Stimulated activated CD4-positive, alpha-beta T cell treated with anti-CD3 and anti-CD28 coated beads, TNF-alpha, amount 100 ng/mL, for 48 hours (primary cell): ENCODE measurements around the gene KMT2E.
"Not testable (repeated sequence)": the region's sequence is repeated elsewhere in the genome, so short reads cannot be mapped to it uniquely, and the experiment has no call there.

Experiments
- DNase-seq, 3 donors: peaks; one replicate each; pipeline ENCODE4 v3.0.0-alpha.2; 2020; ENCODE audit warnings: low read depth in 3 of 3

KMT2E gene

GRCh38 chr7:105026750-105027149 is 12.7 kb downstream of the KMT2E start:
- DNase-seq = no peak

DNA sequence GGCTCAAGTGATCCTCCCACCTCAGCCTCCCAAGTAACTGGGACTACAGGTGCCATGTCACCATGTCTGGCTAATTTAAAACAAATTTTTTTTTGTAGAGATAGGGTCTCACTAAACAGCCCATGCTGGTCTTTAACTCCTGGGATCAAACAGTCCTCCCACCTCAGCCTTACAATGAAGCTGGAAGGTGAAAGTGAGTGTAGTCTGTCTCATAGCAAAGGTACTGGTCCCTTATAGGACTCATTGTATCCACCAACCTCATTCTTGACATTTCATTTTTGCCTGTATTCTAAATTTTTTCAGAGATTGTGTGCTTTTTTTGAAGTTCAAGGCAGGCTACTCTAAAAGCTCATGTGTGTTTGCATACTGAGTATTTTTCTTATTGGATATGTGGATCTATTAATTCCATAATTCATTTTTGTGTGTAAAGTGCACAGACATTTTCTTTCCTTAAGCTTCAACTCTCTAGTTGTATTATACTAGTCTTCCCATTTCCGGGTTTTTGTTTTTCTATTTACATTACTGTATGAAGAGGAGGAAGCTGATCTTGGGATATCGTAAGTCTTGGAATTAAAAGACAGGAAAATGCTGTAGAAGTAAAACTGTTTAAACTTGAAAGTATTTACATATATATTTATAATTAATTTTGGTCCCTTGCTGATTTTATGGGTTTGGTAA is 13.3 kb downstream of the KMT2E start:
- no peak for DNase-seq

- DNase-seq = no peak
These were observed 14.0 kb downstream of the KMT2E start for GRCh38 chr7:105028004-105028403.

DNA sequence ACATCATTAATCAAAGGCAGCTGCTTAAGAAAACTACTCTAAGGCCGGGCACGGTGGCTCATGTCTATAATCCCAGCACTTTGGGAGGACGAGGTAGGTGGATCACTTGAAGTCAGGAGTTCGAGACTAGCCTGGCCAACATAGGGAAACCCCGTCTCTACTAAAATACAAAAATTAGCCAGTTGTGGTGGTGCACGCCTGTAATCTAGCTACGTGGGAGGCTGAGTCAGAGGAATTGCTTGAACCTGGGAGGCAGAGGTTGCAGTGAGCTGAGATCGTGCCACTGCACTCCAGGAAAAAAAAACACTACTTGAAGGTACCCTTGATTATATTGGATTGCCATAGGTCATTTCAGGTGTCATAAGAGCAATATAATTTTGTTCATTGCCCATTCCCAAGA is 14.9 kb downstream of the KMT2E start:
- DNase-seq = not testable (repeated sequence)

- no peak for DNase-seq
These were observed 16.4 kb downstream of the KMT2E start for GRCh38 chr7:105030447-105030846.

GRCh38 chr7:105032553-105033214 is 18.7 kb downstream of the KMT2E start:
- no peak for DNase-seq

DNA sequence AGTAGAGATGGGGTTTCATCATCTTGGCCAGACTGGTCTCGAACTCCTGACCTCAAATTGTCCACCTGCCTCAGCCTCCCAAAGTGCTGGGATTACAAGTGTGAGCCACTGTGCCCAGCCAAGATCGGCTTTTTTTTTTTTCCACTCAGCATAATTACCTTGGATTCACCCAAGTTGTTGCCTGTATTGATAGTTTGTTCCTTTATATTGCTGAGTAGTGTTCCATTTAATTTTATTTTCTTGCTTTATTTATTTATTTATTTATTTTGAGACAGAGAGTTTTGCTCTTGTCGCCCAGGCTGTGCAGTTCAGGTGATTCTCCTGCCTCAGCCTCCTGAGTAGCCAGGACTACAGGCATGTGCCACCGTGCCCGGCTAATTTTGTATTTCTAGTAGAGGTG is 21.3 kb downstream of the KMT2E start:
- DNase-seq = no peak

DNA sequence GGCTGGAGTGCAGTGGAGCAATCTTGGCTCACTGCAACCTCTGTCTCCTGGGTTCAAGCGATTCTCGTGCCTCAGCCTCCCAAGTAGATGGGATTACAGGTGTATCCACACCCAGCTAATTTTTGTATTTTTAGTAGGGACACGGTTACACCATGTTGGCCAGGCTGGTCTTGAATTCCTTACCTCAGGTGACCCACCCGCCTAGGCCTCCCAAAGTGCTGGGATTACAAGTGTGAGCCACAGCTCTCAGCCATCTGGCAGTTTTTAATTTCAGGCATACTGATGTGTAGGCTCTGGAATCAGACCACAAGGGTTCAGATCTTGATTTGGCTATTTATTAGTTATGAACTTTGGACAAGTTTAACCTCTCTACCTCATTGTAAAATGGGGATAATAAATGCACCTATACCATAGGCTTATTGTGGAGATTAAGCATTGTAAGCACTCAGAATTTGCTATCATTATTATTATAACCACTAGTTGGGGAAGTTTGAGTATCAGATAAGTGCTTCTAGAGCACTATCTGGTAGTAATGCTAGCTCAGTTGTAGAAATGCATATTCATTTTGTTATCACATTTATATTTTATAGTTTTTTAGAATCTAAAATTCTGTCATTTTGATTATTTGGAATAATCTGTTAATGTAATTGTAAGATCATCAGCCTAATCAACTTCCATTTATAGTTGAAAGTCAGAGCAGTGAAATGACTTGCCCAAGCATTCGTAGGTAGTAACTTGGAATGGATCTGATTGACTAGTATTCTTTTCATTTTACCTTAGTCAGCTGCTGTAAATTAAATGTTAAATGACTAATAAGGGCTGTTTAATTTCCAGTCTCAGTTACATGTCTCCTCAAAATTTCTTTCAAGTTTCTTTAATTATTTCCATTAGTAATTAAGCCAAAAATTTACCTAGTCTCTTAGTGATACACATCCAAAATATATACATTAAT is 22.5 kb downstream of the KMT2E start:
- no peak for DNase-seq

DNA sequence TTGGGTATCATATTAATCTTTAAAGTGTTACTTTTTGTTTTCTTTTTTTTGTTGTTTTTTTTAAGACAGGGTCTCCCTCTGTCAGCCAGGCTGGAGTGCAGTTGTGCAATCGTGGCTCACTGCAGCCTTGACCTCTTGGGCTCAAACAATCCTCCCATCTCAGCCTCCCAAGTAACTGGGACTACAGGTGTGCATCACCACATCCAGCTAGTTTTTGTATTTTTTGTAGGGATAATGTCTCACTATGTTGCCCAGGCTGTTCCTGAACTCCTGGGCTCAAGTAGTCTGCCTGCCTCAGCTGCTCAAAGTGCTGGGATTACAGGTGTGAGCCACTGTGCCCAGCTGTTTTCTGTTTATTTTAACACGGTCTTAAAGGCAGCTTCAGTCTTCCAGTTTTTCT is 23.3 kb downstream of the KMT2E start:
- DNase-seq = no peak

- DNase-seq = no peak
These were observed 30.6 kb downstream of the KMT2E start for GRCh38 chr7:105044449-105045070.

DNA sequence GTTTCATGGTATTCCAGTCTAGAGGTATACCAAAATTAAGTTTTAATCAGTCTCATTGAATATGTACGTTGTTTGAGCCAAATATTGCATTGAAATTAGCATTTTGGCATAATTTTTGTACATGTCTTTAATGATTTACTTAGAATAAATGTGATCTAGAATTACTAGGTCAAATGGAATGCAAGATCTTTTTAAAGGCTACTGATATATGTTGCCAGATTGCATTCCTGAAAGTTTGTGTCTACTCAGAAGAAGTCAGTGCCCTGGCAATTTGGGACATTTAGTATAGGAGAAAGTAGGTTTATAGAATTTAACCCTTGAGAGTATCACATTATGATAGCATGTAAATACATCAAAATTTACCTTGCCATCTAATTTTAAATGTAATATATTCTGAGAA is 32.4 kb downstream of the KMT2E start:
- no peak for DNase-seq

GRCh38 chr7:105047932-105048331 is 33.9 kb downstream of the KMT2E start:
- no peak for DNase-seq

GRCh38 chr7:105050493-105050892 is 36.5 kb downstream of the KMT2E start:
- no peak for DNase-seq

DNA sequence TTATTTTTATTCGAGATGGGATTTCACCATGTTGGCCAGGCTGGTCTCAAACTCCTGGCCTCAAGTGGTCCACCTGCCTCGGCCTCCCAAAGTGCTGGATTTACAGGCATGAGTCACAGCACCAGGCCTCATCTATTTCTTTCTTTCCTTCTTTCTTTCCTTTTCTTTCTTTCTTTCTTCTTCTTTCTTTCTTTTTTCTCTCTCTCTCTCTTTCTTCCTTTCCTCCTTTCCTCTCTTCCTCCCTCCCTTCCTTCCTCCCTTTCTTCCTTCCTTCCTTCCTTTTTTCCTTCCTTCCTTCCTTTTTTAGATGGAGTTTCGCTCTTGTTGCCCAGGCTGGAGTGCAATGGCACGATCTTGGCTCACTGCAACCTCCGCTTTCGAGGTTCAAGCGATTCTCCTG is 36.9 kb downstream of the KMT2E start:
- not testable (repeated sequence) for DNase-seq

DNA sequence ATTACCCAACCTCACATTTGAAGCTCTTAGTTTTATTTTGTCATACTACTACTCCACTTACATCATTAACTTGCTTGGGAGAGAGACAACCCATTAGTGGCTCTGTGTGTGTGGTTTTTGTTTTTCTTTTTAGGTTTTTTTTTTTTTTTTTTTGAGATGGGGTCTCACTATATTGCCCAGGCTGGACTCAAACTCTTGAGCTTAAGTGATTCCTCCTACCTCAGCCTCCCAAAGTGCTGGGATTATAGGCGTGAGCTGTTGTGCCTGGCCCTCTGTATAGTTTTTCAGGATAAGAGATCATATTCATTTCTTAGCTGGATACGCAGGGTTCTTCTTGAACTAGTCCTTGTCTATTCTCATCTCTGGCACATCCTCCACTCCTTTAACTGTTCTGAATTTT is 41.1 kb downstream of the KMT2E start:
- no peak for DNase-seq

DNA sequence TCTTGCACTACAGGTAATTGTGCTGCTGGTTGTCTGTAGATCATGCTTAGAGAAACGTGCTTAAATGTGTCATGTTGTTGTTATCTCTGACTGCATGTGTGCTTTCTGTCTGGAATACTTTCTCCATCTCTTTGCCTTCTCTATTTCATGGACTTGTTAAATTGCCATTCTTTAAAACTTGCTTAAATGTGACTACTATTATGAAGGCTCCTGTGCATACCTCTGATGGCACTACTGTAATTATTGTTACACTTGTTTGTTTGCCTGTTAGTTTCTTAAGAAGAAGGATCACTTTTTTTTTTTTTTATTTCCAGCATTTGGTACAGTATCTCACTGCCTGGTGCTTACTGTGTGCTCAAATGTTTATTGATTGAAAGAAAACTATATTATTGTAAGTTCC is 41.6 kb downstream of the KMT2E start:
- DNase-seq = no peak

GRCh38 chr7:105057472-105057871 is 43.5 kb downstream of the KMT2E start:
- no peak for DNase-seq

DNA sequence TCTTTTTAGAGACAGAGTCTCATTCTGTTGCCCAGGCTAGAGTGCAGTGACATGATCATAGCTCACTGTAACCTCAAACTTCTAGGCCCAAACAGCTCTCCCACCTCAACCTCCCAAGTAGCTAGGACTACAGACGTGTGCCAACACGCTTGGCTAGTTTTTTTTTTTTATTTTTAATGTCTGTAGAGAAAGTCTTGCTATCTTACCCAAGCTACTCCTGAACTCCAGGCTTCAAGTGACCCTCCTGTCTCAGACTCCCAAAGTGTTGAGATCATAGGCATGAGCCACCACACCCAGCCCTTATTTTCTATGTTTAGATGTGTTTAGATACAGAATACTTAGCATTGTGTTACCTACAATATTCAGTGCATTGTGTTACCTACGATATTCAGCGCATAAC is 46.4 kb downstream of the KMT2E start:
- DNase-seq = no peak

DNA sequence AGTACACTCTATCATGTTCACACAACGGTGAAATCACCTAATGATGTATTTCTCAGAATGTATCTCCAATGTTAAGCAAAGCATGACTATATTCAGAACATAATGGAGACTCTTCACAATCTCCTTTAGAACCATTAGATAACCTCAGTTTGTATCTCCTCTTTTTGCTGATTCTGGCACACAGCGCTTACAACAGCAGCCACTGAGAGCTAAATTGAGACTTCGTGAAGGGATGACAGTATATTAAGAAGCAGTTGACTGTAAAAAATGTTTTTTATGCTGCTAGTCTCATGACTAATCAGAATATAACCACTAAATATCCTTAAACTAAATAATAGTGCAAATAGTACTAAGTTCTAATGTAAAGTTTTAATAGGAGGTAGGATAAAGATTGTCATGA is 46.9 kb downstream of the KMT2E start:
- no peak for DNase-seq

DNA sequence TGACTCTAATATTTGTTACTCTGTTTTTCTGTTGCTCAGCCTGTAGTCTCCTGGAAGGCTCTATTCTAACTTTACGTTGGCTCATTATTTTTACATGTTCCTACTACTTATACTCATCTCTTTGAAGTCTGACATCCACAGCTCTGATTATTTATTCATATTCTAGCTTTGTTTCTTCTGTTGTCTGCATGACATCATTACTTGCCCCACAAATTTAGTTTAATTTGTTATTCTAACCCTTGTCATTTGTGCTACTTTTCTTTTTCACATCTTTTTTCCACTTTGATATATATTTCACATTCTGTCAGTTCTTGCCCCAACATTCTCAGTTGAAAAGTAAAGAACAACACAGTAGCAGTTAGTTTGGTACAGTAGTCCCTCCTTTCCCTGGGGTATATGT is 51.1 kb downstream of the KMT2E start:
- DNase-seq = no peak

DNA sequence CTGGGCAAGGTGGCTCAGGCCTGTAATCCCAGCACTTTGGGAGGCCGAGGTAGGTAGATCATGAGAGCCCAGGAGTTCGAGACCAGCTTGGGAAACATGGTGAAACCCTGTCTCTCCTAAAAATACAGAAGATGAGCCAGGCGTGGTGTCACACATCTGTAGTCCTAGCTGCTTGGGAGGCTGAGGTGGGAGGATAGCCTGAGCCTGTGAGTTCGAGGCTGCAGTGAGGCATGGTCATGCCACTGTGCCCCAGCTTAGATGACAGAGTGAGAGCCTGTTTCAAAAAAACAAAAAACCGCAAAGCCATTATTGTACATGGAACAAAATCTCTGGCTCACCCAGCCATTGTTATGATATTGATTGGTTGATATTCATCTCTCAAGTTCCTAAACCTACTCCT is 53.7 kb downstream of the KMT2E start:
- DNase-seq = no peak

GRCh38 chr7:105068886-105069285 is 54.9 kb downstream of the KMT2E start:
- no peak for DNase-seq
